Adrenal gland (tissue), 5 donors: ENCODE results near the gene ARPC3.
"Not testable (repeated sequence)": the region's sequence is repeated elsewhere in the genome, so short reads cannot be mapped to it uniquely, and the experiment has no call there.

ENCODE experiments used
- POLR2A ChIP-seq, 2 donors: fragments of 450-650 bp; IDR thresholded peaks; one replicate each; pipeline ENCODE4 v1.6.1; 2017; ENCODE audit warnings: antibody characterized with exemption in 2 of 2, mild to moderate bottlenecking in 2 of 2, moderate library complexity in 1 of 2
- TF ChIP-seq, protein P1 (sequence below), 6 experiments: fragments of 450-650 bp in 4 of 6; fragments of 200-600 bp in 2 of 6; sonication (generic) in 1 of 6; IDR thresholded peaks; 1 replicate in 5 of 6; 2 replicates in 1 of 6; pipeline versions ENCODE4 v1.5.1 to v1.8.0; 2016 to 2021; ENCODE audit warnings: antibody characterized with exemption in 6 of 6, mild to moderate bottlenecking in 2 of 6, moderate library complexity in 1 of 6
- donor health status: DM: no; HTN: no; CAD: no.

DNA sequence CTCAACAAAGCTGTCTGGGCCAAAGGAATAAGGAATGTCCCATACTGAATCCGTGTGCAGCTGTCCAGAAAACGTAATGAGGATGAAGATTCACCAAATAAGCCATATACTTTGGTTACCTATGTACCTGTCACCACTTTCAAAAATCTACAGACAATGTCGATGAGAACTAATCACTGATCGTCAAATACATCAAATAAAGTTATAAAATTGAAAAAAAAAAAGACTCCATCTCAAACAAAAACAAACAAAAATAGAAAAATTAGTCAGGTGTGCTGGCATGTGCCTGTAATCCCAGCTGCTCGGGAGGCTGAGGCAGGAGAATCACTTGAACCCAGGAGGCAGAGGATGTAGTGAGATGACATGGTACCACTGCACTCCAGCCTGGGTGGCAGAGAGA, 11.1 kb upstream of the ARPC3 start:
- not testable (repeated sequence) for TF ChIP-seq POLR2A (IDR thresholded peaks at IDR 0.05)
- TF ChIP-seq, protein P1, sequence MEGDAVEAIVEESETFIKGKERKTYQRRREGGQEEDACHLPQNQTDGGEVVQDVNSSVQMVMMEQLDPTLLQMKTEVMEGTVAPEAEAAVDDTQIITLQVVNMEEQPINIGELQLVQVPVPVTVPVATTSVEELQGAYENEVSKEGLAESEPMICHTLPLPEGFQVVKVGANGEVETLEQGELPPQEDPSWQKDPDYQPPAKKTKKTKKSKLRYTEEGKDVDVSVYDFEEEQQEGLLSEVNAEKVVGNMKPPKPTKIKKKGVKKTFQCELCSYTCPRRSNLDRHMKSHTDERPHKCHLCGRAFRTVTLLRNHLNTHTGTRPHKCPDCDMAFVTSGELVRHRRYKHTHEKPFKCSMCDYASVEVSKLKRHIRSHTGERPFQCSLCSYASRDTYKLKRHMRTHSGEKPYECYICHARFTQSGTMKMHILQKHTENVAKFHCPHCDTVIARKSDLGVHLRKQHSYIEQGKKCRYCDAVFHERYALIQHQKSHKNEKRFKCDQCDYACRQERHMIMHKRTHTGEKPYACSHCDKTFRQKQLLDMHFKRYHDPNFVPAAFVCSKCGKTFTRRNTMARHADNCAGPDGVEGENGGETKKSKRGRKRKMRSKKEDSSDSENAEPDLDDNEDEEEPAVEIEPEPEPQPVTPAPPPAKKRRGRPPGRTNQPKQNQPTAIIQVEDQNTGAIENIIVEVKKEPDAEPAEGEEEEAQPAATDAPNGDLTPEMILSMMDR (IDR thresholded peaks at IDR 0.05), result not testable (repeated sequence)
